DOHH2 (cell line): Measurements from ENCODE around the gene ATP8A2.

Experiments used
- H3F3A ChIP-seq: fragments of 200-600 bp; sonication (generic), shearing (Covaris generic); 2 replicates; pipeline ENCODE4 v1.6.0; 2016; ENCODE audit warnings: antibody characterized with exemption, mild to moderate bottlenecking; ENCODE audit not compliant: control insufficient read depth, insufficient read depth
- H3K27ac ChIP-seq: fragments of 200-600 bp; sonication (generic); 2 replicates; pipeline ENCODE4 v1.5.1; 2014; ENCODE audit warnings: low read depth, mild to moderate bottlenecking, low read length, moderate library complexity
- H3K27me3 ChIP-seq: fragments of 200-600 bp; sonication (generic); 2 replicates; pipeline ENCODE4 v1.6.1; 2014; ENCODE audit warnings: mild to moderate bottlenecking, low read length, mixed read lengths; ENCODE audit not compliant: control insufficient read depth
- H3K36me3 ChIP-seq: fragments of 200-600 bp; sonication (generic); 2 replicates; pipeline ENCODE4 v1.6.1; 2014; ENCODE audit warnings: mild to moderate bottlenecking, low read length, moderate library complexity, mixed read lengths; ENCODE audit not compliant: control insufficient read depth
- H3K4me1 ChIP-seq: fragments of 200-600 bp; sonication (generic); 2 replicates; pipeline ENCODE4 v1.6.1; 2014; ENCODE audit warnings: mild to moderate bottlenecking, low read length, mixed read lengths; ENCODE audit not compliant: control insufficient read depth
- H3K4me2 ChIP-seq: fragments of 200-600 bp; sonication (generic); 2 replicates; pipeline ENCODE4 v1.6.0; 2014; ENCODE audit warnings: mild to moderate bottlenecking, low read length, moderate library complexity
- H3K4me3 ChIP-seq: fragments of 200-600 bp; sonication (generic); 2 replicates; pipeline ENCODE4 v1.5.1; 2014; ENCODE audit warnings: mild to moderate bottlenecking, low read length, mixed read lengths
- H3K79me2 ChIP-seq: fragments of 200-600 bp; sonication (generic); 2 replicates; pipeline ENCODE4 v1.6.1; 2014; ENCODE audit warnings: mild to moderate bottlenecking, low read length, mixed read lengths; ENCODE audit not compliant: control insufficient read depth
- H3K9me2 ChIP-seq: fragments of 200-600 bp; sonication (generic); replicated peaks from 2 replicates; pipeline ENCODE4 v1.6.1; 2014; ENCODE audit warnings: mild to moderate bottlenecking, low read length, mixed read lengths; ENCODE audit not compliant: control insufficient read depth
- H3K9me3 ChIP-seq: fragments of 200-600 bp; sonication (generic); 2 replicates; pipeline ENCODE4 v1.6.1; 2014; ENCODE audit warnings: antibody characterized with exemption, low read length, mixed read lengths; ENCODE audit not compliant: control insufficient read depth, insufficient read depth
- H4K20me1 ChIP-seq: fragments of 200-600 bp; sonication (generic); 2 replicates; pipeline ENCODE4 v1.6.0; 2014; ENCODE audit warnings: low read depth, mild to moderate bottlenecking, antibody characterized with exemption, low read length, moderate library complexity; ENCODE audit not compliant: control insufficient read depth, insufficient read depth
- CTCF ChIP-seq: fragments of 200-600 bp; sonication (generic); IDR thresholded peaks from one replicate; pipeline ENCODE4 v1.5.1; 2014; ENCODE audit warnings: antibody characterized with exemption, mild to moderate bottlenecking, low read depth, low read length; ENCODE audit not compliant: poor library complexity, severe bottlenecking
- EZH2phosphoT487 ChIP-seq: fragments of 200-600 bp; sonication (generic); IDR thresholded peaks from 2 replicates; pipeline ENCODE4 v1.6.1; 2017; ENCODE audit warnings: borderline replicate concordance, mild to moderate bottlenecking, antibody characterized with exemption, low read length, moderate library complexity, mixed read lengths

Gene ATP8A2

GRCh38 chr13:26042785-26043184, 671.0 kb downstream of the ATP8A2 start:
- H3K9me3 ChIP-seq: no peaks in the 10 kb centered on the region
- H3K4me3 ChIP-seq: no peak overlapping the region
- no peak overlapping the region for H3K4me2 ChIP-seq
- no peaks in the 10 kb centered on the region for H3K27me3 ChIP-seq
- H3K9me2 ChIP-seq: no peaks in the 10 kb centered on the region
- no peaks in the 10 kb centered on the region for H3F3A ChIP-seq
- H3K79me2 ChIP-seq: no peaks in the 10 kb centered on the region
- no peaks in the 10 kb centered on the region for H3K36me3 ChIP-seq
- H4K20me1 ChIP-seq: no peaks in the 10 kb centered on the region
- H3K27ac ChIP-seq: no peak overlapping the region
- TF ChIP-seq CTCF: no peak
- no peak for TF ChIP-seq EZH2phosphoT487
- H3K4me1 ChIP-seq: no peaks in the 10 kb centered on the region

- no peaks in the 10 kb centered on the region for H3F3A ChIP-seq
- no peak overlapping the region for H3K27ac ChIP-seq
- H3K9me2 ChIP-seq: no peaks in the 10 kb centered on the region
- H3K27me3 ChIP-seq: 0 out of 2 replicates have a peak, but pooled peaks cover 3% of the 10 kb centered on the region
- H3K9me3 ChIP-seq: no peaks in the 10 kb centered on the region
- H3K79me2 ChIP-seq: no peaks in the 10 kb centered on the region
- H4K20me1 ChIP-seq: no peaks in the 10 kb centered on the region
- no peak overlapping the region for H3K4me3 ChIP-seq
- H3K4me2 ChIP-seq: no peak overlapping the region
- TF ChIP-seq EZH2phosphoT487: no peak
- TF ChIP-seq CTCF: no peak
- H3K36me3 ChIP-seq: no peaks in the 10 kb centered on the region
- no peaks in the 10 kb centered on the region for H3K4me1 ChIP-seq
Measured at GRCh38 chr13:26045142-26045541, 673.4 kb downstream of the ATP8A2 start.

GRCh38 chr13:26046639-26047038, 674.9 kb downstream of the ATP8A2 start:
- H3K9me2 ChIP-seq: no peaks in the 10 kb centered on the region
- no peaks in the 10 kb centered on the region for H3K4me1 ChIP-seq
- H3K9me3 ChIP-seq: peaks cover 3% of the 10 kb centered on the region; the same call in 1 of the 2 replicates
- H3K4me3 ChIP-seq: no peak overlapping the region
- H3K79me2 ChIP-seq: no peaks in the 10 kb centered on the region
- H3F3A ChIP-seq: no peaks in the 10 kb centered on the region
- no peak overlapping the region for H3K27ac ChIP-seq
- no peak overlapping the region for H3K4me2 ChIP-seq
- H3K36me3 ChIP-seq: no peaks in the 10 kb centered on the region
- H4K20me1 ChIP-seq: no peaks in the 10 kb centered on the region
- TF ChIP-seq EZH2phosphoT487: no peak
- no peak for TF ChIP-seq CTCF
- H3K27me3 ChIP-seq: 0 out of 2 replicates have a peak, but pooled peaks cover 3% of the 10 kb centered on the region

DNA sequence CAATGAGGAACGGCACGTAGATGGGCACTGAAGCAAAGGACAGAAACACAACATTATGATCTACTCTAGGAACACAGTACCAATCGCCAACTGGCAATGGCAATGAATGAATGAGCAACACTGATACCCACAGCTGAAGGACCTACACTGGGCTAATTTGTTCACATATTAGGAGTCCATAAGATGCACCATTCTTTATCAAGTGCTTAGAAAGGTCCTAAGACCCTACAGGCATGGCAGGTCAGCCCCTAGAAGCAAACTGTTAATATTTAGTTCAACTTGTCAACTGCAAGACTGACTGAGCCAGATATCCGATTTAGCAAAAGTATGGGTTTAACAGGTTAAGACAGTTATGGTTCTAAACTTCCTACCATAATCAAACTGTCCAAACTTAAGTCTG, 675.3 kb downstream of the ATP8A2 start:
- Histone ChIP-seq H3K4me1 (no peaks in the 10 kb centered on the region), H4K20me1 (no peaks in the 10 kb centered on the region), H3F3A (no peaks in the 10 kb centered on the region), H3K27me3 (0 out of 2 replicates have a peak, but pooled peaks cover 3% of the 10 kb centered on the region), H3K4me3 (no peak overlapping the region), H3K9me2 (no peaks in the 10 kb centered on the region), H3K27ac (no peak overlapping the region), H3K4me2 (no peak overlapping the region), H3K9me3 (peaks cover 3% of the 10 kb centered on the region; the same call in 1 of the 2 replicates), H3K36me3 (no peaks in the 10 kb centered on the region), H3K79me2 (no peaks in the 10 kb centered on the region)
- TF ChIP-seq EZH2phosphoT487 (no peak), CTCF (no peak)
